HFF-Myc (cell line): ENCODE measurements around the gene NRTN.

ENCODE experiments used
- DNase-seq: peaks from one replicate; pipeline ENCODE4 v3.0.0-alpha.2; 2011; ENCODE audit warnings: low read depth; ENCODE audit errors: extremely low read depth
- H3K4me3 ChIP-seq: replicated peaks from 2 replicates; pipeline ENCODE4 v1.5.1; 2011; ENCODE audit warnings: low read depth, mild to moderate bottlenecking, control low read depth, low read length
- CTCF ChIP-seq: IDR thresholded peaks from 2 replicates; pipeline ENCODE4 v1.5.1; 2012; ENCODE audit warnings: mild to moderate bottlenecking, low read depth, low read length, control low read depth; ENCODE audit errors: missing control alignments

NRTN gene

GRCh38 chr19:5821521-5822180, 16.8 kb downstream of the NRTN start:
- TF ChIP-seq CTCF: no peak
- H3K4me3 ChIP-seq: no peak overlapping the region
- no peak for DNase-seq

GRCh38 chr19:5822181-5822844, 17.4 kb downstream of the NRTN start:
- no peak for DNase-seq
- no peak for TF ChIP-seq CTCF
- no peak overlapping the region for H3K4me3 ChIP-seq

- DNase-seq: no peak
- peak; percentile 38 for TF ChIP-seq CTCF
- no peak overlapping the region for H3K4me3 ChIP-seq
Observed at GRCh38 chr19:5823579-5824281, 18.9 kb downstream of the NRTN start.

- no peak for DNase-seq
- TF ChIP-seq CTCF: no peak
- no peak overlapping the region for H3K4me3 ChIP-seq
Observed at GRCh38 chr19:5824751-5825150, 19.9 kb downstream of the NRTN start.

GRCh38 chr19:5825178-5825577, 20.3 kb downstream of the NRTN start:
- H3K4me3 ChIP-seq: no peak overlapping the region
- no peak for DNase-seq
- TF ChIP-seq CTCF: no peak

GRCh38 chr19:5826531-5827341, 21.9 kb downstream of the NRTN start:
- no peak for DNase-seq
- H3K4me3 ChIP-seq: no peak overlapping the region
- TF ChIP-seq CTCF: peak; percentile 20
